Caco-2 (cell line): ENCODE results near the gene CCDC87. TPM values are rescaled to one million over a fixed set of nuclear protein-coding genes. Genes with fewer than 3 reads are reported as not detected.

Experiments used
- BruUV-seq: library from RNA; stranded (reverse); fragments of 400-500 nt; replicated peaks from 2 replicates; lab custom pipeline; 2021; lab: Mats Ljungman, UMichigan
- CTCF ChIA-PET: fragments of 300-600 bp; sonication (Branson Sonifier 250); formaldehyde crosslinking; loops from one replicate; lab custom pipeline; 2022; ENCODE audit warnings: antibody characterized with exemption; lab: Charles Lee
- POLR2A ChIA-PET: fragments of 300-600 bp; sonication (Branson Sonifier 250); formaldehyde crosslinking; loops from one replicate; lab custom pipeline; 2022; ENCODE audit warnings: antibody characterized with exemption; lab: Charles Lee
- DNase-seq, 2 experiments: peaks; one replicate each; pipeline versions ENCODE4 v3.0.0 to v3.0.0-alpha.2; 2020 to 2022
- H3K27me3 ChIP-seq: replicated peaks from 2 replicates; pipeline ENCODE4 v1.6.0; 2011; ENCODE audit warnings: low read length; ENCODE audit not compliant: control insufficient read depth, insufficient read depth
- H3K36me3 ChIP-seq: 2 replicates; pipeline ENCODE4 v1.5.1; 2011; ENCODE audit warnings: low read length; ENCODE audit not compliant: control insufficient read depth, insufficient read depth
- H3K4me1 ChIP-seq: fragments of 250-450 bp; sonication (Bioruptor Pico); 2 replicates; pipeline ENCODE4 v1.5.1; 2020; ENCODE audit warnings: mild to moderate bottlenecking
- H3K4me3 ChIP-seq: 2 replicates; pipeline ENCODE4 v1.5.1; 2011; ENCODE audit warnings: low read depth, mild to moderate bottlenecking, control low read depth, low read length
- H3K9me3 ChIP-seq: fragments of 250-450 bp; sonication (Bioruptor Pico); 2 replicates; pipeline ENCODE4 v1.5.1; 2020; ENCODE audit warnings: mild to moderate bottlenecking, moderate library complexity
- H3K27ac Mint-ChIP-seq: one replicate; pipeline ENCODE4 v1.8.0; 2022; ENCODE audit warnings: mixed read lengths; ENCODE audit not compliant: unreplicated experiment
- H3K27me3 Mint-ChIP-seq: one replicate; pipeline ENCODE4 v1.8.0; 2022; ENCODE audit warnings: mixed read lengths; ENCODE audit not compliant: insufficient read depth, unreplicated experiment
- H3K36me3 Mint-ChIP-seq: one replicate; pipeline ENCODE4 v1.8.0; 2022; ENCODE audit warnings: mild to moderate bottlenecking, mixed read lengths; ENCODE audit not compliant: insufficient read depth, unreplicated experiment
- H3K4me1 Mint-ChIP-seq: one replicate; pipeline ENCODE4 v1.8.0; 2022; ENCODE audit warnings: low read depth, mixed read lengths; ENCODE audit not compliant: unreplicated experiment
- H3K4me3 Mint-ChIP-seq: one replicate; pipeline ENCODE4 v1.8.0; 2022; ENCODE audit warnings: mild to moderate bottlenecking, moderate library complexity, mixed read lengths; ENCODE audit not compliant: unreplicated experiment
- H3K9me3 Mint-ChIP-seq: one replicate; pipeline ENCODE4 v1.8.0; 2022; ENCODE audit warnings: mixed read lengths; ENCODE audit not compliant: unreplicated experiment
- intact Hi-C: fragments of 100-400 bp; cut with micrococcal nuclease; formaldehyde crosslinking; loops from one replicate; pipeline ENCODE4 v1.10.0; 2022; ENCODE audit not compliant: unreplicated experiment
- total RNA-seq: library from RNA; stranded (reverse); gene quantifications from 2 replicates; pipeline ENCODE4 v1.2.3, GENCODE V29; 2022
- TF ChIP-seq, protein P1 (sequence below), 2 experiments: fragments of 200-600 bp in 1 of 2; IDR thresholded peaks; 1 replicate in 1 of 2; 2 replicates in 1 of 2; pipeline versions ENCODE4 v1.5.1 to v1.8.0; 2011 to 2022; ENCODE audit warnings: antibody characterized with exemption in 1 of 2, control low read depth in 1 of 2, inconsistent platforms in 1 of 2, low read depth in 1 of 2, low read length in 1 of 2, mild to moderate bottlenecking in 1 of 2, moderate library complexity in 1 of 2; ENCODE audit not compliant: insufficient read depth in 1 of 2, severe bottlenecking in 1 of 2, unreplicated experiment in 1 of 2

Gene CCDC87
- total RNA-seq, 1 experiment from 2014 or later = 1.0 TPM

DNA sequence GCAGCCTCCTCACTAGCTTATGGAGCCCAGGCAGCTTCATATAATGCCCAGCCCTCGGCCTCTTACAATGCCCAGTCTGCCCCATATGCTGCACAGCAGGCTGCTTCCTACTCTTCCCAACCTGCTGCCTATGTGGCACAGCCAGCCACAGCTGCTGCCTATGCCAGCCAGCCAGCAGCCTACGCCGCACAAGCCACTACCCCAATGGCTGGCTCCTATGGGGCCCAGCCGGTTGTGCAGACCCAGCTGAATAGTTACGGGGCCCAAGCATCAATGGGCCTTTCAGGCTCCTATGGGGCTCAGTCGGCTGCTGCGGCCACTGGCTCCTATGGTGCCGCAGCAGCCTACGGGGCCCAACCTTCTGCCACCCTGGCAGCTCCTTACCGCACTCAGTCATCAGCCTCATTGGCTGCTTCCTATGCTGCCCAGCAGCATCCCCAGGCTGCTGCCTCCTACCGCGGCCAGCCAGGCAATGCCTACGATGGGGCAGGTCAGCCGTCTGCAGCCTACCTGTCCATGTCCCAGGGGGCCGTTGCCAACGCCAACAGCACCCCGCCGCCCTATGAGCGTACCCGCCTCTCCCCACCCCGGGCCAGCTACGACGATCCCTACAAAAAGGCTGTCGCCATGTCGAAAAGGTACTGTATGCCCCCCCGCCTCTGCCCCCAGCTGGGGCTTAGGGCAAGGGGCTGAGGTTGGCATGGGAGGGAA lies 32.3 kb upstream of the CCDC87 start:
- no peaks in the 10 kb centered on the region for H3K27me3 ChIP-seq
- H3K4me1 ChIP-seq = no peaks in the 10 kb centered on the region
- TF ChIP-seq, protein P1, sequence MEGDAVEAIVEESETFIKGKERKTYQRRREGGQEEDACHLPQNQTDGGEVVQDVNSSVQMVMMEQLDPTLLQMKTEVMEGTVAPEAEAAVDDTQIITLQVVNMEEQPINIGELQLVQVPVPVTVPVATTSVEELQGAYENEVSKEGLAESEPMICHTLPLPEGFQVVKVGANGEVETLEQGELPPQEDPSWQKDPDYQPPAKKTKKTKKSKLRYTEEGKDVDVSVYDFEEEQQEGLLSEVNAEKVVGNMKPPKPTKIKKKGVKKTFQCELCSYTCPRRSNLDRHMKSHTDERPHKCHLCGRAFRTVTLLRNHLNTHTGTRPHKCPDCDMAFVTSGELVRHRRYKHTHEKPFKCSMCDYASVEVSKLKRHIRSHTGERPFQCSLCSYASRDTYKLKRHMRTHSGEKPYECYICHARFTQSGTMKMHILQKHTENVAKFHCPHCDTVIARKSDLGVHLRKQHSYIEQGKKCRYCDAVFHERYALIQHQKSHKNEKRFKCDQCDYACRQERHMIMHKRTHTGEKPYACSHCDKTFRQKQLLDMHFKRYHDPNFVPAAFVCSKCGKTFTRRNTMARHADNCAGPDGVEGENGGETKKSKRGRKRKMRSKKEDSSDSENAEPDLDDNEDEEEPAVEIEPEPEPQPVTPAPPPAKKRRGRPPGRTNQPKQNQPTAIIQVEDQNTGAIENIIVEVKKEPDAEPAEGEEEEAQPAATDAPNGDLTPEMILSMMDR (IDR thresholded peaks at IDR 0.05; ENCODE audit: insufficient read depth in 1 of 2, low read depth in 1 of 2, low read length in 1 of 2, severe bottlenecking in 1 of 2, unreplicated experiment in 1 of 2) = no peak
- Mint-ChIP-seq H3K4me3 (no peak overlapping the region), H3K36me3 (peaks cover 99% of the 10 kb centered on the region), H3K27me3 (no peaks in the 10 kb centered on the region), H3K9me3 (no peaks in the 10 kb centered on the region), H3K4me1 (peaks cover under 1% of the 10 kb centered on the region), H3K27ac (no peak overlapping the region)
- ChIA-PET CTCF (no interaction called here), POLR2A (interaction anchor here (0.6 to 2.3 kb wide), 3 partner anchors 9 to 49 kb away, joined by 4 to 17 read pairs (median 14); partner anchors contain the start of genes RBM14 and RBM4)
- intact Hi-C loops = no loop called here
- no peaks in the 10 kb centered on the region for H3K9me3 ChIP-seq
- H3K36me3 ChIP-seq = peaks cover 23% of the 10 kb centered on the region
- no peak overlapping the region for H3K4me3 ChIP-seq
- no peak for DNase-seq
- no TSS peak for BruUV-seq

DNA sequence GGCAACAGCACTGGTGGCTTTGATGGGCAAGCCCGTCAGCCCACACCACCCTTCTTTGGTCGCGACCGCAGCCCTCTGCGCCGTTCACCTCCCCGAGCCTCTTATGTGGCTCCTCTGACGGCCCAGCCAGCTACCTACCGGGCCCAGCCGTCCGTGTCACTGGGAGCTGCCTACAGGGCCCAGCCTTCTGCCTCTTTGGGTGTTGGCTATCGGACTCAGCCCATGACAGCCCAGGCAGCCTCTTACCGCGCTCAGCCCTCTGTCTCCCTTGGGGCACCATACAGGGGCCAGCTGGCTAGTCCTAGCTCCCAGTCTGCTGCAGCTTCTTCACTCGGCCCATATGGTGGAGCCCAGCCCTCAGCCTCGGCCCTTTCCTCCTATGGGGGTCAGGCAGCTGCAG lies 31.6 kb upstream of the CCDC87 start:
- intact Hi-C loops = no loop called here
- ChIA-PET CTCF (interaction anchor here (0.6 kb wide), 1 partner anchor 290 kb away, joined by 4 read pairs; no protein-coding TSS in a partner anchor), POLR2A (interaction anchor here (2.2 to 2.3 kb wide), 2 partner anchors 8 to 14 kb away, joined by 14 to 17 read pairs; partner anchors contain the start of genes RBM14 and RBM4)
- no peaks in the 10 kb centered on the region for H3K9me3 Mint-ChIP-seq
- H3K27me3 ChIP-seq = no peaks in the 10 kb centered on the region
- H3K36me3 Mint-ChIP-seq = peaks cover 99% of the 10 kb centered on the region
- peaks cover 19% of the 10 kb centered on the region for H3K36me3 ChIP-seq
- no peak for DNase-seq
- no peak overlapping the region for H3K4me3 ChIP-seq
- no peak overlapping the region for H3K4me3 Mint-ChIP-seq
- no peak overlapping the region for H3K27ac Mint-ChIP-seq
- no peaks in the 10 kb centered on the region for H3K9me3 ChIP-seq
- H3K4me1 Mint-ChIP-seq = peaks cover 6% of the 10 kb centered on the region
- TF ChIP-seq, protein P1 (IDR thresholded peaks at IDR 0.05; ENCODE audit: insufficient read depth in 1 of 2, low read depth in 1 of 2, low read length in 1 of 2, severe bottlenecking in 1 of 2, unreplicated experiment in 1 of 2) = no peak
- H3K27me3 Mint-ChIP-seq = no peaks in the 10 kb centered on the region
- BruUV-seq = no TSS peak
- H3K4me1 ChIP-seq = no peaks in the 10 kb centered on the region

DNA sequence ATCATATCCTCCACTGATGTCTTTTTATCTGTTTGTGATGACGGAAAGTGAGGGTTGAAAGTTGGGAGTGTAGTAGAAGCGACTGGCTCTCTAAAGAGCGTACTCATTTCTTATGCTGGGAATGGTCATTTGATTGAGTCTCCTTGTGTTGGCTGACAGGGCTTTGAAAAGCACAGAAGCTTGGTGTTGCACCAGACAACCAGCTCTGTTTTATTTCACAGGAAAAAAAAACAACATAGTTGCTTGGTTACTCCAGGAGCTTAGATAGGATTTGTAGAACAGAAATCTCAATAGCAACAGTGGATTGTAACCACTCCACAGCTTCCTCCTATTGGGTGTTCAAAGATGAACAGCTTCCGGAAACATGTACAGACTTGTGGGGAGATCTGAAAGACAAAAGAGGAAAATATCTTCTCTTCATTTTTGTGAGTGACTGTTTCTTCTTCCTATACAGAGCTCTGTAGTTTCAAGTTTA lies 26.3 kb upstream of the CCDC87 start:
- Histone ChIP-seq H3K27me3 (no peaks in the 10 kb centered on the region), H3K36me3 (0 out of 2 replicates have a peak, but pooled peaks cover 2% of the 10 kb centered on the region), H3K9me3 (no peaks in the 10 kb centered on the region), H3K4me3 (no peak overlapping the region; the same call in 1 of the 2 replicates), H3K4me1 (peaks cover 17% of the 10 kb centered on the region)
- Mint-ChIP-seq H3K4me1 (peaks cover 25% of the 10 kb centered on the region), H3K4me3 (peak overlapping the region; percentile 94), H3K9me3 (no peaks in the 10 kb centered on the region), H3K27me3 (no peaks in the 10 kb centered on the region), H3K27ac (peak overlapping the region; percentile 99), H3K36me3 (peaks cover 84% of the 10 kb centered on the region)
- ChIA-PET CTCF (interaction anchor here (1.3 to 1.4 kb wide), 2 partner anchors 19 to 59 kb away, joined by 7 to 10 read pairs; partner anchors contain the start of genes RBM4 and RBM4B), POLR2A (interaction anchor here (0.5 to 1.5 kb wide), 5 partner anchors 14 to 153 kb away, joined by 3 to 11 read pairs (median 4); partner anchors contain the start of genes ACTN3, PELI3, RBM4 and ZDHHC24)
- no TSS peak for BruUV-seq
- intact Hi-C loops = loop anchor here (5.0 kb wide), 1 partner anchor 72 kb away; the partner anchor contains the start of genes ACTN3 and ZDHHC24
- no peak for DNase-seq
- TF ChIP-seq, protein P1 (IDR thresholded peaks at IDR 0.05; ENCODE audit: insufficient read depth in 1 of 2, low read depth in 1 of 2, low read length in 1 of 2, severe bottlenecking in 1 of 2, unreplicated experiment in 1 of 2) = no peak
